Smooth muscle cell (in vitro differentiated cells): ENCODE measurements around the gene SEMA4D. TPM values are rescaled to one million over a fixed set of nuclear protein-coding genes. Genes with fewer than 3 reads are reported as not detected.

Experiments
- DNase-seq: peaks from one replicate; lab custom pipeline; 2025; ENCODE audit not compliant: unreplicated experiment; lab: John Stamatoyannopoulos, UW
- H2AFZ ChIP-seq: fragments of 200-600 bp; sonication (generic); 2 replicates; pipeline ENCODE4 v1.6.0; 2016; ENCODE audit warnings: antibody characterized with exemption, low read depth, mild to moderate bottlenecking
- H3F3A ChIP-seq: fragments of 200-600 bp; sonication (generic); 2 replicates; pipeline ENCODE4 v1.6.0; 2017; ENCODE audit warnings: antibody characterized with exemption, low read depth
- H3K27ac ChIP-seq: fragments of 200-600 bp; sonication (generic); 2 replicates; pipeline ENCODE4 v1.5.1; 2016; ENCODE audit warnings: low read depth, mild to moderate bottlenecking
- H3K27me3 ChIP-seq: fragments of 200-600 bp; sonication (generic); 2 replicates; pipeline ENCODE4 v1.6.1; 2016; ENCODE audit warnings: low read depth, mild to moderate bottlenecking
- H3K36me3 ChIP-seq: fragments of 200-600 bp; sonication (generic); 2 replicates; pipeline ENCODE4 v1.5.1; 2016; ENCODE audit warnings: low read depth
- H3K4me1 ChIP-seq: fragments of 200-600 bp; sonication (generic); 2 replicates; pipeline ENCODE4 v1.5.1; 2016; ENCODE audit warnings: low read depth
- H3K4me2 ChIP-seq: fragments of 200-600 bp; sonication (generic); 2 replicates; pipeline ENCODE4 v1.6.0; 2016; ENCODE audit warnings: mild to moderate bottlenecking
- H3K4me3 ChIP-seq: fragments of 200-600 bp; sonication (generic); 2 replicates; pipeline ENCODE4 v1.5.1; 2016; ENCODE audit warnings: mild to moderate bottlenecking
- H3K79me2 ChIP-seq: fragments of 200-600 bp; sonication (generic); 2 replicates; pipeline ENCODE4 v1.6.0; 2016; ENCODE audit warnings: low read depth, mild to moderate bottlenecking
- H3K9ac ChIP-seq: fragments of 200-600 bp; sonication (generic); 2 replicates; pipeline ENCODE4 v1.6.0; 2016; ENCODE audit warnings: low read depth
- H3K9me3 ChIP-seq: fragments of 200-600 bp; sonication (generic); replicated peaks from 2 replicates; pipeline ENCODE4 v1.5.1; 2016; ENCODE audit warnings: low read depth
- H4K20me1 ChIP-seq: fragments of 200-600 bp; sonication (generic); 2 replicates; pipeline ENCODE4 v1.6.0; 2016; ENCODE audit warnings: low read depth
- WGBS: methylation state at CpG from one replicate; pipeline ENCODE4 v1.1.7; 2016; ENCODE audit warnings: low lambda C conversion rate; 5-methylcytosine and 5-hydroxymethylcytosine counted together
- polyA plus RNA-seq: library from polyadenylated mRNA; unstranded; fragments of >200 nt; fragmentation: Nextera tagmentation; extraction: Ambion mirVana; gene quantifications from 2 replicates; pipeline ENCODE4 v1.2.1, GENCODE V29; 2016
- total RNA-seq: library from RNA; depleted of rRNA; stranded (reverse); fragments of >200 nt; gene quantifications from 2 replicates; pipeline ENCODE4 v1.2.3, GENCODE V29; 2014
- TF ChIP-seq, protein P1 (sequence below): fragments of 200-600 bp; sonication (generic); IDR thresholded peaks from 2 replicates; pipeline ENCODE4 v1.5.1; 2017; ENCODE audit warnings: borderline replicate concordance, mild to moderate bottlenecking, antibody characterized with exemption; ENCODE audit not compliant: insufficient read depth, poor library complexity, severe bottlenecking

The SEMA4D gene
- total and polyA plus RNA-seq, 2 experiments from 2014 or later: 0.63 to 2.7 TPM

DNA sequence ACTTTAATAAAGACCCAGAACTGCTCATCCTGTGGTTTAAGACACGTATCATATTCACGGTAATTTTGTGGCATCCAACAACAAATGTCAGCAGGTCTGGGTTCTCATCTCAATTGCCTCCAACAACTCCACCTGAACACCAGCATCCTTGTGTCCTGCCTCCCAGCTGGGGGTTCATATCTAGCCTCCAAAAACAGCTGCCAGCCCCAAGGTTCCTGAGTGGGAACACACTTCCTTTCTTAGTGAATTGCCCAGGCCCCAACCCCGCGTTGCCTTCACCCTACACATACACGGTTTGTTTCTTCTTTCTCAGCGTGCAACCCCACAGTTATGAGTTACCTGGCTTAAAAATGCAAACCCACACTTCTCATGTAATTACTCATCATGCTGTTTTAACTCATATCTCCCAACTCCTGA, 77.9 kb downstream of the SEMA4D start:
- DNase-seq: no peak
- Histone ChIP-seq H3K79me2 (no peaks in the 10 kb centered on the region), H3K4me2 (no peak overlapping the region), H3K9me3 (no peaks in the 10 kb centered on the region), H4K20me1 (no peaks in the 10 kb centered on the region), H3F3A (no peaks in the 10 kb centered on the region), H3K36me3 (no peaks in the 10 kb centered on the region), H2AFZ (no peak overlapping the region), H3K27me3 (no peaks in the 10 kb centered on the region), H3K9ac (no peak overlapping the region), H3K4me3 (no peak overlapping the region), H3K27ac (peak overlapping the region; percentile 60), H3K4me1 (no peaks in the 10 kb centered on the region)
- WGBS: 82% methylated on average over 6 of the region's 6 CpGs
- TF ChIP-seq, protein P1, sequence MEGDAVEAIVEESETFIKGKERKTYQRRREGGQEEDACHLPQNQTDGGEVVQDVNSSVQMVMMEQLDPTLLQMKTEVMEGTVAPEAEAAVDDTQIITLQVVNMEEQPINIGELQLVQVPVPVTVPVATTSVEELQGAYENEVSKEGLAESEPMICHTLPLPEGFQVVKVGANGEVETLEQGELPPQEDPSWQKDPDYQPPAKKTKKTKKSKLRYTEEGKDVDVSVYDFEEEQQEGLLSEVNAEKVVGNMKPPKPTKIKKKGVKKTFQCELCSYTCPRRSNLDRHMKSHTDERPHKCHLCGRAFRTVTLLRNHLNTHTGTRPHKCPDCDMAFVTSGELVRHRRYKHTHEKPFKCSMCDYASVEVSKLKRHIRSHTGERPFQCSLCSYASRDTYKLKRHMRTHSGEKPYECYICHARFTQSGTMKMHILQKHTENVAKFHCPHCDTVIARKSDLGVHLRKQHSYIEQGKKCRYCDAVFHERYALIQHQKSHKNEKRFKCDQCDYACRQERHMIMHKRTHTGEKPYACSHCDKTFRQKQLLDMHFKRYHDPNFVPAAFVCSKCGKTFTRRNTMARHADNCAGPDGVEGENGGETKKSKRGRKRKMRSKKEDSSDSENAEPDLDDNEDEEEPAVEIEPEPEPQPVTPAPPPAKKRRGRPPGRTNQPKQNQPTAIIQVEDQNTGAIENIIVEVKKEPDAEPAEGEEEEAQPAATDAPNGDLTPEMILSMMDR: no peak

- Histone ChIP-seq H3K4me3 (no peak overlapping the region), H4K20me1 (no peaks in the 10 kb centered on the region), H3K27me3 (no peaks in the 10 kb centered on the region), H3K4me1 (no peaks in the 10 kb centered on the region), H3K9ac (no peak overlapping the region), H3K9me3 (no peaks in the 10 kb centered on the region), H3K79me2 (no peaks in the 10 kb centered on the region), H3K27ac (no peak overlapping the region), H3F3A (no peaks in the 10 kb centered on the region), H3K4me2 (no peak overlapping the region), H3K36me3 (no peaks in the 10 kb centered on the region), H2AFZ (no peak overlapping the region)
- WGBS: 86% methylated on average over 17 of the region's 21 CpGs
- TF ChIP-seq, protein P1: no peak
- no peak for DNase-seq
Observed at GRCh38 chr9:89418882-89419640, 78.9 kb downstream of the SEMA4D start.

DNA sequence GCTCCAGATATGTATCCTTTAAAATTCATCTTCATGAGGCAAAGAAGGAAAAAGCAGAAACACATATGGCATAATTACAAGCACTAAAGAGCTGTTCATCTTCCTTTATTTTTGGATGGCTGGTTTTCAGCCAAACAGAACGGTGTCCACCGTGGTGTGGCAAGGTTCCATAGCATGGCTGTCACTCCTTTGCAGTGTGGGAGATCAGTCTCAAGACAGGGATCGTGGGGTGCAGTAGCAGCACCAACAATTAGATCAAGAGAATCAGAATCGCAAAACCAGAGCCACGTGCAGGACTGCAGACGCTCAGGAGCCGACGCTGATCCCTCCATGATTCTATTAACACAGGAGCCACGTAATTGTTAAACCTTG, 79.5 kb downstream of the SEMA4D start:
- TF ChIP-seq, protein P1: no peak
- Histone ChIP-seq H3K4me3 (no peak overlapping the region), H3K4me2 (no peak overlapping the region), H4K20me1 (no peaks in the 10 kb centered on the region), H3F3A (no peaks in the 10 kb centered on the region), H3K4me1 (peaks cover under 1% of the 10 kb centered on the region), H3K36me3 (no peaks in the 10 kb centered on the region), H3K27ac (no peak overlapping the region), H3K79me2 (no peaks in the 10 kb centered on the region), H3K27me3 (no peaks in the 10 kb centered on the region), H3K9me3 (no peaks in the 10 kb centered on the region), H2AFZ (no peak overlapping the region), H3K9ac (no peak overlapping the region)
- DNase-seq: no peak
- WGBS: 77% methylated on average over 9 of the region's 9 CpGs

DNA sequence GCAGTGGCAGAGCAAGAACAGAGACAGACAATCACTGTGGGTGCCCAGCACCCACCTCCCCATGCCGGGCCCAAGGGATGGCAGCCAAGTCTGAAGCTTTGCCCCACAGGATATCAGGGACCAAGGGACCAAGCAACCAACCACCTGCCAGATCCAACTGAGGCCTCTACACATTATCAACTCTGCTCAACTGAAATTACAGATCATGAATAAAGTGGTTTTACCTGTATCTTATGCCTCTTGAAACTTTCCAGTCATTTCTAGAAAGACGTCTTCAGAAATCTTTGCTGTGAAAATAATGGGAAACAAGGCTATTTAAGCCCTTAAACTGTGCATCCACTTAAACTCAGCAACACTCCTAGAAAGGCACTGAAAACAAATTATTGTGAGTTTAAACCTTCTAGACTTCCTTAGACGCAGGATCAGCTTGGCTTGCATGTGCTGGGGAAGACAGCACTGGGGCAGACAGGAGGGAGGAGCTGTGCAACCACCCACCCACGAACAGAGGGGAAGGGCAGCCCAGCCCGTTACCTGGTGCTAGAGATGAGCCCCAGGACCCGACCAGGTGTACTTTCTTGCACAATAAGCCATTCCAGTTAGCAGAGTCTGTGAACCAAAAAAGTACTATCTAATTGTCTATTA, 80.0 kb downstream of the SEMA4D start:
- H3K9ac ChIP-seq: no peak overlapping the region
- no peaks in the 10 kb centered on the region for H3K27me3 ChIP-seq
- no peaks in the 10 kb centered on the region for H3K79me2 ChIP-seq
- no peak for DNase-seq
- H3K4me3 ChIP-seq: no peak overlapping the region
- H3K4me2 ChIP-seq: no peak overlapping the region
- no peak overlapping the region for H3K27ac ChIP-seq
- no peaks in the 10 kb centered on the region for H4K20me1 ChIP-seq
- H2AFZ ChIP-seq: no peak overlapping the region
- no peaks in the 10 kb centered on the region for H3F3A ChIP-seq
- peaks cover 6% of the 10 kb centered on the region for H3K4me1 ChIP-seq
- H3K9me3 ChIP-seq: no peaks in the 10 kb centered on the region
- TF ChIP-seq, protein P1: no peak
- H3K36me3 ChIP-seq: no peaks in the 10 kb centered on the region
- 90% methylated on average over 6 of the region's 6 CpGs for WGBS
